ENCODE results near the gene USP48. TPM values are rescaled to one million over a fixed set of nuclear protein-coding genes. Genes with fewer than 3 reads are reported as not detected.
A peak's percentile ranks its signal among the peaks of the same experiment; 100 is the strongest.

The USP48 gene
- total RNA-seq: 67.5 TPM

DNA sequence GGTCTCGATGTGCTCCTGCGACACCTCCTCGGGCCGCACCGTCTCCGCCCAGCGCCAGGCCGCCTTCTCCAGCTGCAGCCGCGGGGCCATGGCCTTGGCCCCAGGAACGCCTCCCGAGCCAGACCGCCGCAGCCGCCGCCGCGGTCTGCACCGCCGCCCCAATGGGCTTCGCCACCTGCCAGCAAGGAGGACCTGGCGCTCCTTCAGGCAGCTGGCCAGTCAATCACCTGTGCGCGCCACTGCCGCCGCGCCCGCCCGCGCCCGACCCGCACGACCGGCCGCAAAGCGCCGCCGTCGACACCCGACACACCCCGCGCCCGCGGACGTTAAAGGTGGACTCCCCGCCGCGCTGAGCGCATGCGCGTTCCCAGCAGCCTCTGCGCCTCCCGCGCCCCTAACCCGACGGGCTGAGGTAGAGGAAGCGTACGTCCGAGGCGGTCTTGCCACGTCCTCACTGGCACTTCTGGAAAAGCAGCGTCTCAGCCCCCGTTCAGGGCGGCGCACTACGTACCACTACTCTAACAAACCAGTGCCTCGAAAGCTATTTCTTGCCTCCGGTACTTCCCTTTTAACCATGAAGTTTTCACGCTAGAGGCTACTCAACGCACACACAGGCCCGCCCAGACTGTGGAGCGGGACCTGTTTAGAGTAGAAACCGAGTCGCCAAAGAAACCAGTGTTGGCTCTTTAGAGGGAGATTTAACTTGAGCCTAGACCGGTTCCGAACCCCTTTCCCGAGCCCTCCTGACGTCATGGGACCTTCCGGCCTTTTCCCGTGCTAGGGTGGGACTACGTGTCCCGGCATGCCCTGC lies at the start of gene USP48:
Gene USP48, minus strand, starts transcription at position 282 of the 811 bp plus-strand sequence. Its CDS starts 192 bp downstream, at position 90.
- Histone ChIP-seq H3K36me3 (no peaks in the 10 kb centered on the region), H3K27ac (peak within 1 kb of the TSS; percentile 99), H3K4me3 (peak within 1 kb of the TSS; percentile 71 to 77), H3K27me3 (no peaks in the 10 kb centered on the region), H3K9me3 (no peaks in the 10 kb centered on the region), H3K4me1 (peaks cover 29% of the 10 kb centered on the region)
- intact Hi-C loops (cut with DNase I): no loop called here
- peak; percentile 97 for DNase-seq (ENCODE audit: extremely low spot score in 2 of 2)
- TF ChIP-seq POLR2A (IDR thresholded peaks at IDR 0.05): peak in 1 of 2 donors; percentile 82
- TF ChIP-seq POLR2AphosphoS5 (IDR thresholded peaks at IDR 0.05; ENCODE audit: insufficient read depth in 1 of 2, low read depth in 1 of 2): peak; percentile 94 to 99
- TF ChIP-seq, protein P1, sequence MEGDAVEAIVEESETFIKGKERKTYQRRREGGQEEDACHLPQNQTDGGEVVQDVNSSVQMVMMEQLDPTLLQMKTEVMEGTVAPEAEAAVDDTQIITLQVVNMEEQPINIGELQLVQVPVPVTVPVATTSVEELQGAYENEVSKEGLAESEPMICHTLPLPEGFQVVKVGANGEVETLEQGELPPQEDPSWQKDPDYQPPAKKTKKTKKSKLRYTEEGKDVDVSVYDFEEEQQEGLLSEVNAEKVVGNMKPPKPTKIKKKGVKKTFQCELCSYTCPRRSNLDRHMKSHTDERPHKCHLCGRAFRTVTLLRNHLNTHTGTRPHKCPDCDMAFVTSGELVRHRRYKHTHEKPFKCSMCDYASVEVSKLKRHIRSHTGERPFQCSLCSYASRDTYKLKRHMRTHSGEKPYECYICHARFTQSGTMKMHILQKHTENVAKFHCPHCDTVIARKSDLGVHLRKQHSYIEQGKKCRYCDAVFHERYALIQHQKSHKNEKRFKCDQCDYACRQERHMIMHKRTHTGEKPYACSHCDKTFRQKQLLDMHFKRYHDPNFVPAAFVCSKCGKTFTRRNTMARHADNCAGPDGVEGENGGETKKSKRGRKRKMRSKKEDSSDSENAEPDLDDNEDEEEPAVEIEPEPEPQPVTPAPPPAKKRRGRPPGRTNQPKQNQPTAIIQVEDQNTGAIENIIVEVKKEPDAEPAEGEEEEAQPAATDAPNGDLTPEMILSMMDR (IDR thresholded peaks at IDR 0.05): no peak

- Histone ChIP-seq H3K9me3 (no peaks in the 10 kb centered on the region), H3K4me3 (no peak overlapping the region), H3K27ac (no peak overlapping the region), H3K4me1 (no peaks in the 10 kb centered on the region), H3K36me3 (peaks cover 5 to 98% of the 10 kb centered on the region in 2 donors), H3K27me3 (no peaks in the 10 kb centered on the region)
- no peak for TF ChIP-seq POLR2A (IDR thresholded peaks at IDR 0.05)
- TF ChIP-seq, protein P1 (IDR thresholded peaks at IDR 0.05): no peak
- TF ChIP-seq POLR2AphosphoS5 (IDR thresholded peaks at IDR 0.05; ENCODE audit: insufficient read depth in 1 of 2, low read depth in 1 of 2): no peak
- intact Hi-C loops (cut with DNase I): no loop called here
- DNase-seq (ENCODE audit: extremely low spot score in 2 of 2): no peak
These were observed 48.6 kb upstream of the USP48 start for GRCh38 chr1:21831454-21831970.

GRCh38 chr1:21830792-21831453 lies 48.0 kb upstream of the USP48 start:
- Histone ChIP-seq H3K4me1 (no peaks in the 10 kb centered on the region), H3K27me3 (no peaks in the 10 kb centered on the region), H3K4me3 (no peak overlapping the region), H3K36me3 (peaks cover 5 to 96% of the 10 kb centered on the region in 2 donors), H3K9me3 (no peaks in the 10 kb centered on the region), H3K27ac (no peak overlapping the region)
- TF ChIP-seq POLR2AphosphoS5 (IDR thresholded peaks at IDR 0.05; ENCODE audit: insufficient read depth in 1 of 2, low read depth in 1 of 2) (no peak), POLR2A (IDR thresholded peaks at IDR 0.05) (no peak)
- TF ChIP-seq, protein P1 (IDR thresholded peaks at IDR 0.05): no peak
- no peak for DNase-seq (ENCODE audit: extremely low spot score in 2 of 2)
- intact Hi-C loops (cut with DNase I): no loop called here

DNA sequence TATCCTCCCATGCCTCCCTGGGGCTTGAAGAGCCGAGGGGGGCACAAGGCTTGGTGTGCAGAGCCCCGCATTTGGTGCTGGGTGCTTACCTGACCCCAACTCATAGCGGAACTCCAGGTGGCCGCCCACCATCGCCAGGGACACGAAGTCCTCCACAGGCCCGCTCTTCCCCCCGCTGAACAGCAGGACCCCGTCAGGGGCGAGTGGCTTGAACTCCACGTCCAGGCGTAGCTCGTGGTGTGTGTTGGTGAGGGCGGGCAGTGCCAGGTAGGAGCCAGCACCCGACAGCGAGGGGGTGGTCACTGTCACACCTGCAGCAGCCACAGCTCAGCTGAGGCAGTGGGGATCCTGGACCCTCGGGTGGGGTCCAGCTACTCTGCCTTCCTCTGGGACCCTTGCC lies 46.3 kb upstream of the USP48 start:
- no peak for DNase-seq (ENCODE audit: extremely low spot score in 2 of 2)
- H3K27ac ChIP-seq: no peak overlapping the region
- no peak overlapping the region for H3K4me3 ChIP-seq
- intact Hi-C loops (cut with DNase I): no loop called here
- peaks cover 0 to 96% of the 10 kb centered on the region in 2 donors for H3K36me3 ChIP-seq
- H3K27me3 ChIP-seq: no peaks in the 10 kb centered on the region
- H3K9me3 ChIP-seq: no peaks in the 10 kb centered on the region
- TF ChIP-seq, protein P1 (IDR thresholded peaks at IDR 0.05): no peak
- no peak for TF ChIP-seq POLR2AphosphoS5 (IDR thresholded peaks at IDR 0.05; ENCODE audit: insufficient read depth in 1 of 2, low read depth in 1 of 2)
- TF ChIP-seq POLR2A (IDR thresholded peaks at IDR 0.05): no peak
- no peaks in the 10 kb centered on the region for H3K4me1 ChIP-seq

All from vagina (tissue), 2 donors.